Measurements from ENCODE around the gene TCEANC. TPM values are rescaled to one million over a fixed set of nuclear protein-coding genes. Genes with fewer than 3 reads are reported as not detected.

The TCEANC gene
- total RNA-seq, 1 donor from 2014 or later = 7.3 TPM

GRCh38 chrX:13688384-13688957 is 35.5 kb downstream of the TCEANC start:
- DNase-seq = no peak
- ATAC-seq (ENCODE audit: poor library complexity) = no peak
- intact Hi-C loops (cut with DNase I) = no loop called here

GRCh38 chrX:13688958-13689740 is 36.2 kb downstream of the TCEANC start, which contains the start of gene RAB9A:
TSS of gene RAB9A (plus strand) at chrX:13689128. CDS start at chrX:13708747, 19,619 bp downstream.
- peak; percentile 99 for ATAC-seq (ENCODE audit: poor library complexity)
- intact Hi-C loops (cut with DNase I) = no loop called here
- peak; percentile 88 for DNase-seq

GRCh38 chrX:13689741-13690211 is 36.8 kb downstream of the TCEANC start:
- ATAC-seq (ENCODE audit: poor library complexity) (peak; percentile 34), DNase-seq (no peak)
- intact Hi-C loops (cut with DNase I) = no loop called here

- DNase-seq (no peak), ATAC-seq (ENCODE audit: poor library complexity) (no peak)
- intact Hi-C loops (cut with DNase I) = no loop called here
Measured at GRCh38 chrX:13690836-13691235, 37.9 kb downstream of the TCEANC start.

- ATAC-seq (ENCODE audit: poor library complexity) = no peak
- intact Hi-C loops (cut with DNase I) = no loop called here
- no peak for DNase-seq
Measured at GRCh38 chrX:13691841-13692371, 39.0 kb downstream of the TCEANC start.

GRCh38 chrX:13692771-13693231 is 39.9 kb downstream of the TCEANC start:
- no peak for DNase-seq
- intact Hi-C loops (cut with DNase I) = no loop called here

GRCh38 chrX:13693341-13693961 is 40.5 kb downstream of the TCEANC start:
- no peak for ATAC-seq (ENCODE audit: poor library complexity)
- intact Hi-C loops (cut with DNase I) = no loop called here
- no peak for DNase-seq

More at GRCh38 chrX:13692771-13693231, 39.9 kb downstream of the TCEANC start:
- no peak for ATAC-seq (ENCODE audit: poor library complexity)

- ATAC-seq (ENCODE audit: poor library complexity) = no peak
Measured at GRCh38 chrX:13694359-13694758, 41.4 kb downstream of the TCEANC start.

GRCh38 chrX:13694983-13695382 is 42.0 kb downstream of the TCEANC start:
- ATAC-seq (ENCODE audit: poor library complexity) = no peak
- intact Hi-C loops (cut with DNase I) = no loop called here
- no peak for DNase-seq

More at GRCh38 chrX:13694359-13694758, 41.4 kb downstream of the TCEANC start:
- DNase-seq = no peak
- intact Hi-C loops (cut with DNase I) = no loop called here

- no peak for ATAC-seq (ENCODE audit: poor library complexity)
- intact Hi-C loops (cut with DNase I) = no loop called here
- DNase-seq = no peak
Measured at GRCh38 chrX:13695601-13696115, 42.7 kb downstream of the TCEANC start.

GRCh38 chrX:13697455-13697854 is 44.5 kb downstream of the TCEANC start:
- ATAC-seq (ENCODE audit: poor library complexity) (no peak), DNase-seq (no peak)
- intact Hi-C loops (cut with DNase I) = no loop called here

GRCh38 chrX:13697976-13698375 is 45.0 kb downstream of the TCEANC start:
- no peak for ATAC-seq (ENCODE audit: poor library complexity)
- intact Hi-C loops (cut with DNase I) = no loop called here
- DNase-seq = no peak

GRCh38 chrX:13698432-13698831 is 45.5 kb downstream of the TCEANC start:
- intact Hi-C loops (cut with DNase I) = no loop called here

GRCh38 chrX:13699183-13699826 is 46.4 kb downstream of the TCEANC start:
- intact Hi-C loops (cut with DNase I) = no loop called here
- no peak for DNase-seq
- ATAC-seq (ENCODE audit: poor library complexity) = peak; percentile 69

More at GRCh38 chrX:13698432-13698831, 45.5 kb downstream of the TCEANC start:
- ATAC-seq (ENCODE audit: poor library complexity) (no peak), DNase-seq (no peak)

- no peak for ATAC-seq (ENCODE audit: poor library complexity)
- intact Hi-C loops (cut with DNase I) = no loop called here
- DNase-seq = no peak
Measured at GRCh38 chrX:13700380-13700779, 47.4 kb downstream of the TCEANC start.

GRCh38 chrX:13702111-13702789 is 49.3 kb downstream of the TCEANC start:
- DNase-seq (no peak), ATAC-seq (ENCODE audit: poor library complexity) (no peak)
- intact Hi-C loops (cut with DNase I) = no loop called here

- intact Hi-C loops (cut with DNase I) = no loop called here
- ATAC-seq (ENCODE audit: poor library complexity) (no peak), DNase-seq (no peak)
Measured at GRCh38 chrX:13703135-13703534, 50.2 kb downstream of the TCEANC start.

GRCh38 chrX:13703589-13703988 is 50.6 kb downstream of the TCEANC start:
- intact Hi-C loops (cut with DNase I) = no loop called here
- ATAC-seq (ENCODE audit: poor library complexity) (no peak), DNase-seq (no peak)

Data from Right ventricle myocardium superior (tissue), 1 donor.